Measurements from ENCODE around the gene BTBD2. TPM values are rescaled to one million over a fixed set of nuclear protein-coding genes. Genes with fewer than 3 reads are reported as not detected.

Gene BTBD2
- total RNA-seq, 1 donor from 2014 or later, result 65.9 TPM

DNA sequence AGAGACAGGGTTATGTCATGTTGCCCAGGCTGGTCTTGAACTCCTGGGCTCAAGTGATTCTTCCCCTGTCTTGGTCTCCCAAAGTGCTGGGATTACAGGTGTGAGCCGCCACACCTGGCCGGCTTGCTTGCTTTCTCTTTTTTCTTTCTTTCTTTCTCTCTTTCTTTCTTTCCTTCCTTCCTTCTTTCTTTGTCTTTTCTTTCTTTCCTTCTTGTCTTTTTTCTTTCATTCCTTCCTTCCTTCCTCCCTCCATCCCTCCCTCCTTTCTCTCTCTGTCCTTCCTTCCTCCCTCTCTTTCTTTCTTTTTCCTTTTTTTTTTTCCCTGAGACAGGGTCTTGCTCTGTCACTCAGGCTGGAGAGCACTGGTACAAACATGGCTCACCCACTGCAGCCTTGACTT is 6.8 kb upstream of the BTBD2 start:
- H3K9me3 Mint-ChIP-seq (ENCODE audit: low read depth), result peaks cover 3% of the 10 kb centered on the region
- TF ChIP-seq CTCF (IDR thresholded peaks at IDR 0.05), result no peak
- DNase-seq (ENCODE audit: low spot score), result no peak
- no peaks in the 10 kb centered on the region for H3K36me3 Mint-ChIP-seq (ENCODE audit: low read depth)
- no peak overlapping the region for H3K27ac Mint-ChIP-seq (ENCODE audit: unreplicated experiment)
- H3K4me3 Mint-ChIP-seq (ENCODE audit: unreplicated experiment), result no peak overlapping the region
- no peaks in the 10 kb centered on the region for H3K4me1 Mint-ChIP-seq (ENCODE audit: low read depth)
- no peaks in the 10 kb centered on the region for H3K27me3 Mint-ChIP-seq (ENCODE audit: low read depth)

DNA sequence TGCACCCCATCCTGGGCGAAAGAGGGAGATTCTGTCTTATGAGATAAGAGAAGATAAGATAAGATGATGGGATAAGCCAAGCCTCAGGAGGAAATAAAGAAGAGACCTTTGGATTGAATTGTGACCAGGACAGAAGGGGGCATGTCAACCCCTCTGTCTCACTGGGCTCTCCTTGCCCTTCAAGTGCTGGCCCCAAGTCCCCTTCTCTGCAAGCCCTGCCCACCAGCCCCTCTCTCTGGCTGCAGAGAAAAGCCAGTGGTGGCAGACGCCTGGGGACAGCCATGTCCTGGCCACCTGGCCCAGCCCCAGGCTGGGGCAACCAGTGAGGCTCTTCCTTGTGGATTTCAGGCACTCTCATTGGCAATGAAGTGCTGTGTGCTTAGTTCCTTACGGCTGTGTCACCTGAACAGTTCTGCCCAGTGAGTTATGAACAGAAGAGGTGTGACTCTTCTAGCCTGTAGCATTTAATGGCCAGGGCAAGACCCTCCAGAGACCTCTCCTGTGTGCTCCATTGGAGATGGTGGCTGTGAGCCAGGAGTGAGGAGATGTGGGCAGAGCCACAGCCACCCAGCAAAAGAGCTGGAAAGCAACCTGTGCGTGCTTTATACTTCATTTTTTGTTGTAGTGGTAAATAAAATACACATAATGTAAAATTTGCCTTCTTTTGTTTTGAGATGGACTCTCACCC is 6.1 kb upstream of the BTBD2 start:
- DNase-seq (ENCODE audit: low spot score), result no peak
- Mint-ChIP-seq H3K27ac (ENCODE audit: unreplicated experiment) (no peak overlapping the region), H3K36me3 (ENCODE audit: low read depth) (no peaks in the 10 kb centered on the region), H3K9me3 (ENCODE audit: low read depth) (peaks cover 3% of the 10 kb centered on the region), H3K27me3 (ENCODE audit: low read depth) (no peaks in the 10 kb centered on the region), H3K4me3 (ENCODE audit: unreplicated experiment) (no peak overlapping the region), H3K4me1 (ENCODE audit: low read depth) (no peaks in the 10 kb centered on the region)
- no peak for TF ChIP-seq CTCF (IDR thresholded peaks at IDR 0.05)

GRCh38 chr19:2018752-2019151 is 3.2 kb upstream of the BTBD2 start:
- no peak for TF ChIP-seq CTCF (IDR thresholded peaks at IDR 0.05)
- no peaks in the 10 kb centered on the region for H3K36me3 Mint-ChIP-seq (ENCODE audit: low read depth)
- H3K9me3 Mint-ChIP-seq (ENCODE audit: low read depth), result no peaks in the 10 kb centered on the region
- no peak for DNase-seq (ENCODE audit: low spot score)
- no peak overlapping the region for H3K27ac Mint-ChIP-seq (ENCODE audit: unreplicated experiment)
- H3K4me3 Mint-ChIP-seq (ENCODE audit: unreplicated experiment), result no peak overlapping the region
- peaks cover 6% of the 10 kb centered on the region for H3K4me1 Mint-ChIP-seq (ENCODE audit: low read depth)
- no peaks in the 10 kb centered on the region for H3K27me3 Mint-ChIP-seq (ENCODE audit: low read depth)

DNA sequence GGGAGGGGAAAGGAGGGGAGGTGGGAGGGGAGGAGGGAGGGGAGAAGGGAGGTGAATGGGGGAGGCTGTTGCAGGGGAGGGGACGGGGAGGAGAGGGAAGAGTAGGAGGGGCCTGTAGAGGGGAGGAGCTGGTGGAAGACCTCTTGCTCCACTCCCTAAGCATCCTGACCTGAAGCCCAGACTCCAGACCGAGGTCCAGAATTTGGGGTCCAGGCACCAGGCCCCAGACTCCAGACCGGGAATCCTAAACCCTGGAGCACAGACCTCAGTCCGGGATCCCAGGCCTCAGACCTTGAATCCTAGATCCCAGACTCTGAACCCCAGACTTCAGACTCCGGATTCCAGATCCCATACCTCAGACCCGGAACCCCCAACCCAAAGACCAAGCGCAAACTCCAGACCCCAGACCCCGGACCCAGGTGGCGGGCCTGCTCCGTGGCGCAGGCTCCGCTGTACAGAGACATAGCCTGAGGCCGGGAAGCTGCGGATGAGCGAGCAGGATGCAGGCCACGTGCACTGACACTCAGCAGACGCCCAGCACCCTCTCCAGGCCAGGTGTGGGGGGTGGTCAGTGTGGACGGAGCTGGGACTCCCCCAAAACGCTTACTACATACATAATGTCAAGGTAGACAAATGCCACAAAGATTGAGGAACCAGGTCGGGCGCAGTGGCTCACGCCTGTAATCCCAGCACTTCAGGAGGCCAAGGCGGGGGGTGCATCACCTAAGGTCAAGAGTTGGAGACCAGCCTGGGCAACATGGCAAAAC is 710 bp upstream of the BTBD2 start:
- peaks cover 2% of the 10 kb centered on the region for H3K36me3 Mint-ChIP-seq (ENCODE audit: low read depth)
- TF ChIP-seq CTCF (IDR thresholded peaks at IDR 0.05), result no peak
- H3K27ac Mint-ChIP-seq (ENCODE audit: unreplicated experiment), result no peak overlapping the region
- no peaks in the 10 kb centered on the region for H3K27me3 Mint-ChIP-seq (ENCODE audit: low read depth)
- H3K4me3 Mint-ChIP-seq (ENCODE audit: unreplicated experiment), result peak overlapping the region; percentile 53
- DNase-seq (ENCODE audit: low spot score), result no peak
- H3K4me1 Mint-ChIP-seq (ENCODE audit: low read depth), result peaks cover 15% of the 10 kb centered on the region
- H3K9me3 Mint-ChIP-seq (ENCODE audit: low read depth), result no peaks in the 10 kb centered on the region

DNA sequence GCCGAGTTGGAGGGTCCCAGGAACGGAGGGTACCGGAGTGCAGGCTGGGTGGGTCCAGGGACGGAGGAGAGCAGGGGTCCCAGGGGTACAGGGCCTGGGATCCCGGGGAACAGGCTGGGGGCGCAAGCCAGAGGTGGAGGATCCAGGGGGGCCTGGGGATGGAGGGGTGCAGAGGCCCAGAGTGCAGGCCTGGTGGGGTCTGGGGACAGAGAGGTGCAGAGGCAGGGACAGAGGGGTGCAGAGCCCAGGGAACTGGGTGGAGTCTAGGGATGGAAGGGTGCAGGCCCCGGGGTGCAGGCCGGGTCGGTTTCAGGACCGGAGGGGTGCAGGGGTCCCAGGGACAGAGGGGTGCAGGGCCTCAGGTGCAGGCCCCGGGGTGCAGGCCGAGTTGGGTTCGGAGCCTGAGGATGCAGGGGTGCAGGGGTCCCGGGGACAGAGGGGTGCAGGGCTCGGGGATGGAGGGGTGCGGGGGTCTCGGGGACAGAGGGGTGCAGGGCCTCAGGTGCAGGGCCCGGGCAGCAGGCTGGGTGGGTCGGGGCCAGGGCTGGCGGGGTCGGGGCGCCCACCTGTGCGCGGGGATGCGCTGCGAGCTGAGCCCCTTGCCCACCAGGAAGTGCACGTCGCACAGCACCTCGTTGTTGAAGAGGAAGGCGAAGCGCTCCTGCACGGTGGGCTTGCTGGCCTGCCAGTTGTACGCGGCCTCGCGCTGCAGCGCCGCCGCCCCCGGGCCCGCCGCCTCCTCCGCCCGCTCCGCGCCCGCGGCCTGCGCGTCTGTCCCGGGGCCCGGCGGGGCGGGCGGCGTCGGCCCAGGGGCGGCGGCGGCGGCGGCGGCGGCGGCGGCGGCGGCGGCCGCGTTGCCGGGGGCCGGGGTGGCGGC is 545 bp downstream of the BTBD2 start:
- Mint-ChIP-seq H3K27me3 (ENCODE audit: low read depth) (no peaks in the 10 kb centered on the region), H3K4me1 (ENCODE audit: low read depth) (peaks cover 15% of the 10 kb centered on the region), H3K27ac (ENCODE audit: unreplicated experiment) (no peak overlapping the region), H3K36me3 (ENCODE audit: low read depth) (peaks cover 2% of the 10 kb centered on the region), H3K4me3 (ENCODE audit: unreplicated experiment) (peak overlapping the region; percentile 58), H3K9me3 (ENCODE audit: low read depth) (no peaks in the 10 kb centered on the region)
- DNase-seq (ENCODE audit: low spot score), result peak; percentile 91
- TF ChIP-seq CTCF (IDR thresholded peaks at IDR 0.05), result no peak
